D721Med (cell line): Measurements from ENCODE around the gene HAUS7.

Experiments used
- DNase-seq: peaks from one replicate; pipeline ENCODE4 v3.0.0; 2011; ENCODE audit warnings: low spot score; ENCODE audit not compliant: insufficient read length
- FAIRE-seq: peaks from 2 replicates; lab custom pipeline; 2011; peaks lifted over from hg19 to GRCh38; lab: Jason Lieb, UNC
- TF ChIP-seq, protein P1 (sequence below): IDR thresholded peaks from 2 replicates; pipeline ENCODE4 v1.5.1; 2012; ENCODE audit warnings: mild to moderate bottlenecking, control low read depth; ENCODE audit not compliant: insufficient read depth; ENCODE audit errors: missing control alignments

HAUS7 gene

GRCh38 chrX:153430796-153431195 is 39.6 kb downstream of the HAUS7 start:
- FAIRE-seq (no peak), DNase-seq (no peak)
- TF ChIP-seq, protein P1, sequence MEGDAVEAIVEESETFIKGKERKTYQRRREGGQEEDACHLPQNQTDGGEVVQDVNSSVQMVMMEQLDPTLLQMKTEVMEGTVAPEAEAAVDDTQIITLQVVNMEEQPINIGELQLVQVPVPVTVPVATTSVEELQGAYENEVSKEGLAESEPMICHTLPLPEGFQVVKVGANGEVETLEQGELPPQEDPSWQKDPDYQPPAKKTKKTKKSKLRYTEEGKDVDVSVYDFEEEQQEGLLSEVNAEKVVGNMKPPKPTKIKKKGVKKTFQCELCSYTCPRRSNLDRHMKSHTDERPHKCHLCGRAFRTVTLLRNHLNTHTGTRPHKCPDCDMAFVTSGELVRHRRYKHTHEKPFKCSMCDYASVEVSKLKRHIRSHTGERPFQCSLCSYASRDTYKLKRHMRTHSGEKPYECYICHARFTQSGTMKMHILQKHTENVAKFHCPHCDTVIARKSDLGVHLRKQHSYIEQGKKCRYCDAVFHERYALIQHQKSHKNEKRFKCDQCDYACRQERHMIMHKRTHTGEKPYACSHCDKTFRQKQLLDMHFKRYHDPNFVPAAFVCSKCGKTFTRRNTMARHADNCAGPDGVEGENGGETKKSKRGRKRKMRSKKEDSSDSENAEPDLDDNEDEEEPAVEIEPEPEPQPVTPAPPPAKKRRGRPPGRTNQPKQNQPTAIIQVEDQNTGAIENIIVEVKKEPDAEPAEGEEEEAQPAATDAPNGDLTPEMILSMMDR, result no peak

DNA sequence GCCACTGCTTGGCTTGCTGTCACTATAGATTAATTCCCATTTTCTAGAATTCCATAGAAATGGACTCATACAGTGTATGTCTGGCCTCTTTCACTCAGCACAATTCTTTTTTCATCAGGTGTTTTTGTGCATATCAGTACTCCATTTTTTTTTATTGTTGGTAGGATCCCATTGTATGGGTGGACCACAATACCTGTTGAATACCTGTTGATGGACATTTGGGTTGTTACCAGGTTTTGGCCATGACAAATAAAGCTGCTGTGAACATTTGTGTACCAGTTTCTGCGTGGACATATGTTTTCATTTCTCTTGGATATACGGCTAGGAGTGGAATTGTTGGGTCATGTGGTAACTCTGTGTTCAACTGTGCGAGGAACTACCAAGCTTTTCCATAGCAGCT is 44.2 kb downstream of the HAUS7 start:
- no peak for DNase-seq
- TF ChIP-seq, protein P1, result no peak
- FAIRE-seq, result no peak

- FAIRE-seq, result no peak
- no peak for DNase-seq
- TF ChIP-seq, protein P1, result no peak
Observed at GRCh38 chrX:153423652-153424051, 46.7 kb downstream of the HAUS7 start.

DNA sequence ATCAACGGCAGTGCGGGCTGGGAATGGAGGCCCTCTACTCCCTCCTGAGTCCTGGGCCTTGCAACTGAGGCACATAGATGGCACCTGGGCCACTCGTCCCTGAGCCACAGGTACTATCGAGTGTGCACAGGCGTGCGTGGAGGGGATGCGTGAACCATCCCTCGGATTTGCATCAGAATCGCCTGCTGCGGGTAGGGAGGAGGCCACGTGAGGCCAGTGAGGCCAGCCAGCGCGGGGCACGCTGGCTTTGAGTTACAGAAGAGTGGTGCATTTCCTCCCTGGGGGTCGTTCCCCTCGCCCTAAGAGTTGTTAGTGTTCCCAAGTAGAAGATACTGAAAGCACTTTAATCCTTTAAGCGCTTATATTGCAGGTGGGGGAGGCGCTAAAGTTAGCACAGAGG is 48.5 kb downstream of the HAUS7 start:
- DNase-seq (no peak), FAIRE-seq (no peak)
- TF ChIP-seq, protein P1, result no peak

DNA sequence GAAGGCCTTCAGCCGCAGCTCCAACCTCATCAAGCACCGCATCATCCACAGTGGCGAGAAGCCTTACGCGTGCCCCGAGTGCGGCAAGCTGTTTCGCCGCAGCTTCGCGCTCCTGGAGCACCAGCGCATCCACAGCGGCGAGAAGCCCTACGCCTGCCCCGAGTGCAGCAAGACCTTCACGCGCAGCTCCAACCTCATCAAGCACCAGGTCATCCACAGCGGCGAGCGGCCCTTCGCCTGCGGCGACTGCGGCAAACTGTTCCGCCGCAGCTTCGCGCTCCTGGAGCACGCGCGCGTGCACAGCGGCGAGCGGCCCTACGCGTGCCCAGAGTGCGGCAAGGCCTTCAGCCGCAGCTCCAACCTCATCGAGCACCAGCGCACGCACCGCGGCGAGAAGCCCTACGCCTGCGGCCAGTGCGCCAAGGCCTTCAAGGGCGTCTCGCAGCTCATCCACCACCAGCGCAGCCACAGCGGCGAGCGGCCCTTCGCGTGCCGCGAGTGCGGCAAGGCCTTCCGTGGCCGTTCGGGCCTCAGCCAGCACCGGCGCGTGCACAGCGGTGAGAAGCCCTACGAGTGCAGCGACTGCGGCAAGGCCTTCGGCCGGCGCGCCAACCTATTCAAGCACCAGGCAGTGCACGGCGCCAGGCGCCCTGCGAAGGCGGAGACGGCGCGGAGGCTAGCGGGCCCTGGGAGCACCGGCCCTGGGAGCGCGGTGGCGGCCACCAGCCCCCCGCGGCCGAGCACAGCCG is 49.4 kb downstream of the HAUS7 start:
- TF ChIP-seq, protein P1, result no peak
- DNase-seq, result no peak
- no peak for FAIRE-seq

DNA sequence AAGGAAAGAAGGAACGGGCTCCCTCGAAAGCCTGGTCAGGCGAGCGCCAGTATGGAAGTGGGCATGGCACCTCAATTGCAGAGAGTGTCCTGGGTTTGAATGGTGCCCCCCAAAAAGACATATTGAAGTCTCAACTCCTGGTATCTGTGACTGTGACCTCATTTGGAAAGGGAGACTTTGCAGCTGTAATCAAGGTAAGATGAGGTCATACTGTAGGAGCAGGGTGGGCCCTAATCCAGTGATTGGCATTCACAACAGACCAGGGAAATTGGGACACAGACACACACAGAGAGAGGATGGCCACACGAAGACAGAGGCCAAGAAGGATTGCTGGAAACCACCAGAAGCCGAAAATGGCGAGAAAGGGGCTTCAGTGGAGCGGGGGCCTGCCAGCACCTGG is 52.7 kb downstream of the HAUS7 start:
- no peak for FAIRE-seq
- DNase-seq, result no peak
- TF ChIP-seq, protein P1, result no peak

GRCh38 chrX:153416781-153417450 is 53.5 kb downstream of the HAUS7 start:
- TF ChIP-seq, protein P1, result no peak
- no peak for DNase-seq
- no peak for FAIRE-seq
